Neural crest cell (in vitro differentiated cells): ENCODE data around the gene GPR132. TPM values are rescaled to one million over a fixed set of nuclear protein-coding genes. Genes with fewer than 3 reads are reported as not detected.

Experiments
- DNase-seq: peaks from one replicate; pipeline ENCODE4 v3.0.0; 2021; ENCODE audit warnings: low read depth, mixed read lengths, low spot score
- H3K27ac Mint-ChIP-seq: one replicate; pipeline ENCODE4 v1.8.0; 2021; ENCODE audit warnings: mild to moderate bottlenecking, mixed read lengths; ENCODE audit not compliant: unreplicated experiment
- H3K27me3 Mint-ChIP-seq: 2 replicates; pipeline ENCODE4 v1.8.0; 2021; ENCODE audit warnings: low read depth, mild to moderate bottlenecking, mixed read lengths
- H3K36me3 Mint-ChIP-seq: 2 replicates; pipeline ENCODE4 v1.8.0; 2021; ENCODE audit warnings: low read depth, mild to moderate bottlenecking, mixed read lengths
- H3K4me1 Mint-ChIP-seq: 2 replicates; pipeline ENCODE4 v1.8.0; 2021; ENCODE audit warnings: mixed read lengths
- H3K4me3 Mint-ChIP-seq: one replicate; pipeline ENCODE4 v1.8.0; 2021; ENCODE audit warnings: mild to moderate bottlenecking, mixed read lengths
- H3K9me3 Mint-ChIP-seq: 2 replicates; pipeline ENCODE4 v1.8.0; 2021; ENCODE audit warnings: mixed read lengths
- total RNA-seq: library from RNA; stranded (reverse); gene quantifications from 2 replicates; pipeline ENCODE4 v1.2.1, GENCODE V29; 2021
- TF ChIP-seq, protein P1 (sequence below): fragments of 200-600 bp; sonication (generic); conservative IDR thresholded peaks from 2 replicates; pipeline ENCODE4 v1.5.0; 2021; ENCODE audit warnings: antibody characterized with exemption, mild to moderate bottlenecking

Gene GPR132
- total RNA-seq, 1 donor from 2014 or later: not detected

DNA sequence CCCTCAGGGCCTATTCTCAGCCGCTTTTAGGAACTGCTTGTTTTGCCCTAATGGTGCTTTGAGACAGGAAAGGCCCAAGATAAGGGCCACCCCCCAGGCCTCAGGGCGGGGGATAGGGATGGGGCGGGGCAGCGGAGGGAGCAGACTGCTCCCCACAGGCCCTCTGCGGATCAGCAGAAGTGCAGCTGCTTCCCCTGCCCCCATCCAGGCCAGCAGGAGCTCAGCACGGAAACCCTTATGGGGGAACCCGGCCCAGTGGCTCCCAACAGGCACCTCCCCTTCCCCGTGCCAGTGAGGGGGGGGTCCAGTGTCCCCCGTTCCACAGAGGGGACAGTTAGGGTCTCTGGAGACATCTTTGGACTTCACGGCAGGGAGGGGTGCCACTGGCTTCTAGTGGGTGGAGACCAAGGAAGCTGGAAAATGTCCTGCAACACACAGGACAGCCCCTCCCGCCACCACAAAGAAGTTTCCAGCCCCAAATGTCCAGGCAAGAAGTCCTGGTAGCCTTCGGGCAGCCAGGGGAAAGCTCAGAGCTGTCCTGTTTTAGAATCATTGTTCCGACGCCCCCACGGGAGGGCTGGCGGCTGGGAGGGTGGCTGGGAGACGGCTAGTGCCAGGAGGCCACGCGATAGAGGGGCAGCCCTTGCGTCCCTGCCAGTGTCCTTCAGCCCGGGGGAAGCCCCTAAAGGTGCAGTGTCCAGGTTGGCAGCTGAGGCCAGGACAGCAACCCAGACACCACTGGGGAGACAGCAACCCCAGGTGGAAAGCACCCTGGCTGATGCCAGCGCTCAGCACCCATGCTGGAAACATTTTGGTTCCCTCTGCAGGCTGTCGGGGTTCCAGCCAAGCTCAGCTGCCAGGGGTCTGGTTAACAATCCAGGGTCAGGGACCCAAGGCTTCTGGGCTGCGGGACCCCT lies 10.4 kb upstream of the GPR132 start:
- Mint-ChIP-seq H3K9me3 (no peaks in the 10 kb centered on the region), H3K27me3 (peaks cover 9% of the 10 kb centered on the region)
- DNase-seq: no peak

DNA sequence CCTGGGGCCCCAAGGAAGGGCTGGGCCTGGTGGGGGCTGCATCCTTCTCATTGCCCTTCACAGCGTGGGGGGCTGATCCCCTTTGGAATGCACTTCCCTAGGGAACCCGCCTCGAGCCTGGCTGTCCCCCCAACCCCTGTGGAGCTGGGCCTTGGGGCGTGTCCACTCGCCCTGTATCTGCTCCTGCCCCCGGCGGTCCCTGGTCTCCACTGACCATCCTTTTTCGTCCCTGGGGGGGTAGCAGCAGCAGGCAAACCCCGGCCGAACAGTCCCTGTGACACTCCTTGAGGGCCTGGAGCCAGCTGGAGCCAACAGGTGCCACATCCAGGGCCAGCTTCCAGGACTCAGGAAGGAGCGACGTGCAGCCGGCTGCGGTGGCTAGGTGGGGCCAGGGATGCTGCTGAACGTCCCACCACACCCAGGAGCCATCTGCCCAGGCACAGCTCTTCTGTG lies 9.4 kb upstream of the GPR132 start:
- H3K9me3 Mint-ChIP-seq: no peaks in the 10 kb centered on the region
- peaks cover 2% of the 10 kb centered on the region for H3K27me3 Mint-ChIP-seq
- peaks cover 3% of the 10 kb centered on the region for H3K4me1 Mint-ChIP-seq
- H3K36me3 Mint-ChIP-seq: no peaks in the 10 kb centered on the region
- TF ChIP-seq, protein P1, sequence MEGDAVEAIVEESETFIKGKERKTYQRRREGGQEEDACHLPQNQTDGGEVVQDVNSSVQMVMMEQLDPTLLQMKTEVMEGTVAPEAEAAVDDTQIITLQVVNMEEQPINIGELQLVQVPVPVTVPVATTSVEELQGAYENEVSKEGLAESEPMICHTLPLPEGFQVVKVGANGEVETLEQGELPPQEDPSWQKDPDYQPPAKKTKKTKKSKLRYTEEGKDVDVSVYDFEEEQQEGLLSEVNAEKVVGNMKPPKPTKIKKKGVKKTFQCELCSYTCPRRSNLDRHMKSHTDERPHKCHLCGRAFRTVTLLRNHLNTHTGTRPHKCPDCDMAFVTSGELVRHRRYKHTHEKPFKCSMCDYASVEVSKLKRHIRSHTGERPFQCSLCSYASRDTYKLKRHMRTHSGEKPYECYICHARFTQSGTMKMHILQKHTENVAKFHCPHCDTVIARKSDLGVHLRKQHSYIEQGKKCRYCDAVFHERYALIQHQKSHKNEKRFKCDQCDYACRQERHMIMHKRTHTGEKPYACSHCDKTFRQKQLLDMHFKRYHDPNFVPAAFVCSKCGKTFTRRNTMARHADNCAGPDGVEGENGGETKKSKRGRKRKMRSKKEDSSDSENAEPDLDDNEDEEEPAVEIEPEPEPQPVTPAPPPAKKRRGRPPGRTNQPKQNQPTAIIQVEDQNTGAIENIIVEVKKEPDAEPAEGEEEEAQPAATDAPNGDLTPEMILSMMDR: no peak
- H3K4me3 Mint-ChIP-seq: no peak overlapping the region
- no peak for DNase-seq
- no peak overlapping the region for H3K27ac Mint-ChIP-seq

More for the DNA sequence above, 10.4 kb upstream of the GPR132 start:
- Mint-ChIP-seq H3K4me3 (no peak overlapping the region), H3K36me3 (peaks cover 2% of the 10 kb centered on the region), H3K4me1 (peaks cover 3% of the 10 kb centered on the region), H3K27ac (no peak overlapping the region)
- TF ChIP-seq, protein P1: no peak

DNA sequence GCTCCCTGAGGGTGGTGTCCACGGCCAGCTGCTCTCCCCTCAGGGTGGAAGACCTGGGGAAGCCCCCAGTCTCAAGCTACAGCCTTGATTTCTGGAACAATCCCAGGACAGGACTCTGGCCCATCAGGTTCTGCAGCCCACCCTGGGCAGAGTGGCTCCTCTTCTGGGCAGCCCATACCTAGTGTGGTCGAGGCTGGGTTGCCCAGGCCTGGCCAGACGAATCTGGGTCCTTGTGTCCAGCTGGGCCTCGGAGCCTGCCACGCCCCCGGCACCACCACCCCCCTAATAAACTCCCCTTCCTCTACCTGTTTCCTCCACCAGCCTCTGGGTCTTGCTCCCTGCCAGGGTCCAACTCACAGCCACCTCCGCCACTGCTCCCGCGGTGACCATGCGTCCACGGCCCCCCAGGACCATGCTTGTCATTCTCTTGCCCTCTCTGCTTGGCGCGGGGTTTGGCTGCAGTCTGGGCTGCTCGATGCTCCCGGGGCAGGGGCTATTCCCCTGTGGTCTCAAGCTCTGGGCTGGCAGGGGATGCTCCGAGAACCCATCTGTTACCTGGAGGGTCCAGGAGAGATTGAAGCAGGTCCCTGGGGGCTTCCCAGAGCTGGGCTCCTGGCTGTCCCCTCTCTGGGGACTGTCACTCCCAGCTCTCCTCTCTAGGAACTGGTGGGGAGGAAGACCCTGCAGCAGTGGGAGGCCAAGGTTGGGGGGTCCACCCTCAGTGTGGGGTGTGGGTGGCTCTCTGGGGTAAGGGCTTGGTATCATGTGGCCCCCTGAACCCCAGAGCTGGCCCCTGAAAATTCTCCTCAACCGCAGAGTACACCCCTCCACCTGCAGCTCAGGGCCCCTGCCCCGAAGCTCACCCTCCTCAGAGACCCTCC lies 8.7 kb upstream of the GPR132 start:
- no peak overlapping the region for H3K27ac Mint-ChIP-seq
- H3K36me3 Mint-ChIP-seq: no peaks in the 10 kb centered on the region
- no peak overlapping the region for H3K4me3 Mint-ChIP-seq
- TF ChIP-seq, protein P1: no peak
- no peaks in the 10 kb centered on the region for H3K9me3 Mint-ChIP-seq
- H3K4me1 Mint-ChIP-seq: peaks cover 3% of the 10 kb centered on the region
- H3K27me3 Mint-ChIP-seq: peaks cover 2% of the 10 kb centered on the region
- no peak for DNase-seq

DNA sequence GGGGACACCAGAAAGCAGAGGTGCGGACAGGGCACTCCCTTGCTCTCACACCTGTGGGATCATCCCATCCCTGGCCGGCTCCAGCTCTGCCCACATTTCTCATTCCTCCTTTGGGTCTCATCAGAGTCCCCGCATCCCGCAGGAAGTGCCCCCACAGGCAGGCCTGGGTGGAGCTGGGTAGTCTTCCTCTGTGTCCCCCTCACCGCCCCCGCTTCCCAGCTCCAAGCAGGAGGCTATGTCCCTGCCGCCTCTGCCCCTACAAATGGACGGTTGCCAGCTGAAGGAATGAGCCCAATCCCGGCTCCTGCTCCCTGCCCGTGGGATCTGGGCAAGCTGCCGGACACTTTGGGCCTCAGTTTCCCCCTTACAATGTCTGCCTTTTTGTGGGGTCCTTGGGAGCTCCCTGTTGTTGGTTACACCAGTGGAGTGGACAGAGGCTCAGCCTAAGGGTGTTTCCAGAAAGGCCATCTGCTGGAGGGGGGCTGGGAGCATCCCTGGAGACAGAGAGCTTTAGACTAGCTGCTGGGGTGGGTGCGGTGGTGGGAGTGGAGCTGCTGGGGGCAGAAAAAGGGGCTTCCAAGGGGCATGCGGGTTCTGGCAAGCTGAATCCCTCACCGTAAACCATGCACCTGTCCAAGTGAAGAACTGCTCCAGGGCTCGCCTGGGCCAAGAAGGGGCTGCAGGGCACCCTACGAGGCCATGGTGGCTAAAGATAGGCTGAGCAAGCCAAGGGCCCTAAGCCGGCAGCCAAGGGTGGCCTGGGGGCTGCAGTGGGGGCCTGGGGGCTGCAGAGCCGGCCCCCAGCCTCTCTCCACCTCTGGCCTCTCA lies 7.9 kb upstream of the GPR132 start:
- H3K36me3 Mint-ChIP-seq: no peaks in the 10 kb centered on the region
- no peak overlapping the region for H3K27ac Mint-ChIP-seq
- H3K4me1 Mint-ChIP-seq: peaks cover 3% of the 10 kb centered on the region
- peaks cover 2% of the 10 kb centered on the region for H3K27me3 Mint-ChIP-seq
- no peak overlapping the region for H3K4me3 Mint-ChIP-seq
- TF ChIP-seq, protein P1: no peak
- no peaks in the 10 kb centered on the region for H3K9me3 Mint-ChIP-seq
- DNase-seq: no peak

DNA sequence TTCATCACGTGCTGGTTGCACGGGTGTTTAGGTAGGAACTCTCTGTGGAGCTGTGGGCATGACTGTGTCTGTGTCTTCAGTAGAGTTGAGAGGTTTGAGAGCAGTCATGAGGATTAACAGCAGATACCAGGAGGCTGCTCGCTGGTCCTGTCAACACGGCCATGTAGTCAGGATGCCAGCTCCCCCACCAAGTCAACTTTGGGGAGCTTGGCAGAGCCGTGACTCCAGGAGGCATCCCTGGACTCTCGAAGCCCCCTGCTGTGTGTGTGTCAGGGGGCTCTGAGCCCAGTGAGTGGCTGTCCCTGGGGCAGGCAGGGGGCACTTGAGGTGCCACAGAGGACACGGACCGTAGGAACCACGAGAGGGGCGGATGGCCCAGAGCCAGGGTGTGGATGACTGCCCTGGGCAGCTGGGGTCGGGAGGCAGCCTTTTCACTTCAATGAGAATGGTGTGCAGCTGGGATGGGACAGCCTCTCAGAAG lies 7.2 kb upstream of the GPR132 start:
- H3K4me3 Mint-ChIP-seq: no peak overlapping the region
- TF ChIP-seq, protein P1: no peak
- H3K27ac Mint-ChIP-seq: no peak overlapping the region
- H3K36me3 Mint-ChIP-seq: no peaks in the 10 kb centered on the region
- no peaks in the 10 kb centered on the region for H3K9me3 Mint-ChIP-seq
- peaks cover 2% of the 10 kb centered on the region for H3K27me3 Mint-ChIP-seq
- DNase-seq: no peak
- peaks cover 3% of the 10 kb centered on the region for H3K4me1 Mint-ChIP-seq
